Measurements from ENCODE around the gene PROZ. TPM values are rescaled to one million over a fixed set of nuclear protein-coding genes. Genes with fewer than 3 reads are reported as not detected.
A peak's percentile ranks its signal among the peaks of the same experiment; 100 is the strongest.

PROZ gene
- total and polyA plus RNA-seq, 2 of the 13 experiments (the other 11 are each of a cell fraction or from before 2014, with no cell fraction given), result 5.6 to 22.5 TPM

- TF ChIP-seq GABPB1 (CRISPR knock-in tag; IDR thresholded peaks at IDR 0.05) (peak; percentile 42; the same call in 1 of the 2 replicates), THAP7 (CRISPR knock-in tag; IDR thresholded peaks at IDR 0.05) (peak; percentile 90), ZNF609 (CRISPR knock-in tag; IDR thresholded peaks at IDR 0.05; ENCODE audit: borderline replicate concordance) (peak; percentile 83), ONECUT2 (CRISPR knock-in tag; IDR thresholded peaks at IDR 0.05) (no peak), ZNF512B (CRISPR knock-in tag; IDR thresholded peaks at IDR 0.05; ENCODE audit: borderline replicate concordance) (no peak), FOXK2 (IDR thresholded peaks at IDR 0.05) (no peak), ZNF34 (CRISPR knock-in tag; IDR thresholded peaks at IDR 0.05; ENCODE audit: borderline replicate concordance) (no peak), ZNF44 (CRISPR knock-in tag; IDR thresholded peaks at IDR 0.05) (0 out of 2 replicates have a peak, but pooled peaks have one; percentile 44), ZNF343 (CRISPR knock-in tag; IDR thresholded peaks at IDR 0.05) (no peak), STAG1 (CRISPR knock-in tag; IDR thresholded peaks at IDR 0.05) (peak; percentile 25), SIN3B (IDR thresholded peaks at IDR 0.05; ENCODE audit: low read length) (no peak), SP4 (CRISPR knock-in tag; IDR thresholded peaks at IDR 0.05) (peak; percentile 62; the same call in 1 of the 2 replicates), RNF2 (conservative IDR thresholded peaks at IDR 0.05; ENCODE audit: low read depth) (0 out of 2 replicates have a peak, but pooled peaks have one; percentile 62), MBNL3 (CRISPR knock-in tag; conservative IDR thresholded peaks at IDR 0.05) (no peak), ZNF232 (CRISPR knock-in tag; IDR thresholded peaks at IDR 0.05; ENCODE audit: borderline replicate concordance) (no peak), NFE2L2 (IDR thresholded peaks at IDR 0.05; ENCODE audit: low read length) (no peak)
- TF ChIP-seq, protein P1, sequence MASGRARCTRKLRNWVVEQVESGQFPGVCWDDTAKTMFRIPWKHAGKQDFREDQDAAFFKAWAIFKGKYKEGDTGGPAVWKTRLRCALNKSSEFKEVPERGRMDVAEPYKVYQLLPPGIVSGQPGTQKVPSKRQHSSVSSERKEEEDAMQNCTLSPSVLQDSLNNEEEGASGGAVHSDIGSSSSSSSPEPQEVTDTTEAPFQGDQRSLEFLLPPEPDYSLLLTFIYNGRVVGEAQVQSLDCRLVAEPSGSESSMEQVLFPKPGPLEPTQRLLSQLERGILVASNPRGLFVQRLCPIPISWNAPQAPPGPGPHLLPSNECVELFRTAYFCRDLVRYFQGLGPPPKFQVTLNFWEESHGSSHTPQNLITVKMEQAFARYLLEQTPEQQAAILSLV (CRISPR knock-in tag; IDR thresholded peaks at IDR 0.05; ENCODE audit: borderline replicate concordance), result peak; percentile 72; the same call in 1 of the 2 replicates
- TF ChIP-seq, protein P2, sequence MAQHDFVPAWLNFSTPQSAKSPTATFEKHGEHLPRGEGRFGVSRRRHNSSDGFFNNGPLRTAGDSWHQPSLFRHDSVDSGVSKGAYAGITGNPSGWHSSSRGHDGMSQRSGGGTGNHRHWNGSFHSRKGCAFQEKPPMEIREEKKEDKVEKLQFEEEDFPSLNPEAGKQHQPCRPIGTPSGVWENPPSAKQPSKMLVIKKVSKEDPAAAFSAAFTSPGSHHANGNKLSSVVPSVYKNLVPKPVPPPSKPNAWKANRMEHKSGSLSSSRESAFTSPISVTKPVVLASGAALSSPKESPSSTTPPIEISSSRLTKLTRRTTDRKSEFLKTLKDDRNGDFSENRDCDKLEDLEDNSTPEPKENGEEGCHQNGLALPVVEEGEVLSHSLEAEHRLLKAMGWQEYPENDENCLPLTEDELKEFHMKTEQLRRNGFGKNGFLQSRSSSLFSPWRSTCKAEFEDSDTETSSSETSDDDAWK (CRISPR knock-in tag; IDR thresholded peaks at IDR 0.05), result no peak
Measured at GRCh38 chr13:113157929-113158747, at the start of gene PROZ (continued).

All from HepG2 (cell line).